Epithelial cell of proximal tubule (primary cell): ENCODE results near the gene SPINK4. TPM values are rescaled to one million over a fixed set of nuclear protein-coding genes. Genes with fewer than 3 reads are reported as not detected.
A peak's percentile ranks its signal among the peaks of the same experiment; 100 is the strongest.

Experiments
- DNase-seq: peaks from one replicate; pipeline ENCODE4 v3.0.0-alpha.2; 2011; ENCODE audit warnings: low read depth
- H3K4me3 ChIP-seq: 2 replicates; pipeline ENCODE4 v1.5.1; 2011; ENCODE audit warnings: low read depth, mild to moderate bottlenecking, low read length
- total RNA-seq: library from RNA; depleted of rRNA; stranded (reverse); fragments of >200 nt; gene quantifications from 2 replicates; pipeline ENCODE4 v1.2.3, GENCODE V29; 2015
- TF ChIP-seq, protein P1 (sequence below): conservative IDR thresholded peaks from 2 replicates; pipeline ENCODE4 v1.5.1; 2012; ENCODE audit warnings: low read depth, mild to moderate bottlenecking, low read length

Gene SPINK4
- total RNA-seq, 1 donor from 2014 or later: not detected

DNA sequence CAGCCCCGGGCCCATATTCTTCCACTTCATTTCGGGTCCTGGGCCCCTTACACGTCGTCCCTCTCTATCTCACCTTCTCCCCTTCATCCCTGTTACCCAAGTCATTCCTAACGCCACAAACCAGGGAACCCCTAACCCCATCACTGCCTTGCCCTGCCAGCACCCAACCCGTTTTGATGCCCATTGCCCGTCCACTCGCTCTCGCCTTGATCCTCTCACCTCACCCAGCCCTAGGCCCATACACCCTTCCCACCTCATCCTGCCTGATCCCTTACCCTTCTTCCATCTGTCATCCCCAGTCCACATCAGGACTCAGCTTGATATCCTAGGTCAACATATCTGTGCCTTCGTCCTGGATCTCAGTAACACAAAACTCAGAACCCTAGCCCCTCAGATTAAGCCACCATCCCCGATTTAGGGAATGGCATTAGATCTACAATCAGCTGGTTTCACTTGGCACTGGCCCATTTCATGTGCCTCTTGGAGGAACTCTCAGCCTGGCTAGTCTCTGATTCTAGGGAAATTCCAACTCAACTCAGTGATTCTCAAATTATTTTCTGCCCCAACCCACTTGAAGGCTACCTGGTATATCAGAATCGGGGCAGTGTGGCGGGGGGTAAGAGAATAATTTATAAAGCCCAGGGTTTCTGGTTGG, 25.4 kb downstream of the SPINK4 start:
- DNase-seq: no peak
- peak overlapping the region; percentile 96 for H3K4me3 ChIP-seq
- TF ChIP-seq, protein P1, sequence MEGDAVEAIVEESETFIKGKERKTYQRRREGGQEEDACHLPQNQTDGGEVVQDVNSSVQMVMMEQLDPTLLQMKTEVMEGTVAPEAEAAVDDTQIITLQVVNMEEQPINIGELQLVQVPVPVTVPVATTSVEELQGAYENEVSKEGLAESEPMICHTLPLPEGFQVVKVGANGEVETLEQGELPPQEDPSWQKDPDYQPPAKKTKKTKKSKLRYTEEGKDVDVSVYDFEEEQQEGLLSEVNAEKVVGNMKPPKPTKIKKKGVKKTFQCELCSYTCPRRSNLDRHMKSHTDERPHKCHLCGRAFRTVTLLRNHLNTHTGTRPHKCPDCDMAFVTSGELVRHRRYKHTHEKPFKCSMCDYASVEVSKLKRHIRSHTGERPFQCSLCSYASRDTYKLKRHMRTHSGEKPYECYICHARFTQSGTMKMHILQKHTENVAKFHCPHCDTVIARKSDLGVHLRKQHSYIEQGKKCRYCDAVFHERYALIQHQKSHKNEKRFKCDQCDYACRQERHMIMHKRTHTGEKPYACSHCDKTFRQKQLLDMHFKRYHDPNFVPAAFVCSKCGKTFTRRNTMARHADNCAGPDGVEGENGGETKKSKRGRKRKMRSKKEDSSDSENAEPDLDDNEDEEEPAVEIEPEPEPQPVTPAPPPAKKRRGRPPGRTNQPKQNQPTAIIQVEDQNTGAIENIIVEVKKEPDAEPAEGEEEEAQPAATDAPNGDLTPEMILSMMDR: no peak

DNA sequence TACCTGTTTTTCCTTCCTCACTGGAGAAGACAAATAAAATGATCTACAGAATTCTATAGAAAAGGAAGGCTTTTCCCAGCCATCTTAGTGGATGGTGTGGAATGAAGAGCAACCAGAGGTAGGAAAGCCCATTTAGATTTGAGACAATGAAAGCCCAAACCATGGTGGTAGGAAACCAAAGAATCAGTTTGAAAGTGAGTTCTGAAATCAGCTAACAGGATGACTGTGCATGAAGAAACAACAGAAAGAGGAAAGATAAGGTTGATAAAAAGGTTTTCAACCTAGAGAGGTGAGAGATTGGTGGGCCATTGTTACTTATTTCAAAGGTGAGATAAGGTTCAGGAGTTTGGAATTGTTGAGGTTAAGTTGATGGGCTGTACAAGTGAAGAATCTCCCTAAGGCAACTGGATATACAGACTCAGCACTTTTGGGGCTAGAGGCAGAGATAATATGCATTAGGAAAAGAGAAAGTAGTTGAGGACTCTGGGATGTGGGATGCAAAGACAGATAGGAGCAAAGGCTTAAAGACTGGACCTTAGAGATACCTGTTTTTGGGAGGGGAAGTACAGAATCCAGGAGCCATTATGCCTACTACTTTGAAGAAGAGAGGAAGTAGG, 27.3 kb downstream of the SPINK4 start:
- TF ChIP-seq, protein P1: no peak
- DNase-seq: no peak
- no peak overlapping the region for H3K4me3 ChIP-seq

- no peak for DNase-seq
- H3K4me3 ChIP-seq: no peak overlapping the region
- TF ChIP-seq, protein P1: no peak
These were observed 30.2 kb downstream of the SPINK4 start for GRCh38 chr9:33270146-33270545.

DNA sequence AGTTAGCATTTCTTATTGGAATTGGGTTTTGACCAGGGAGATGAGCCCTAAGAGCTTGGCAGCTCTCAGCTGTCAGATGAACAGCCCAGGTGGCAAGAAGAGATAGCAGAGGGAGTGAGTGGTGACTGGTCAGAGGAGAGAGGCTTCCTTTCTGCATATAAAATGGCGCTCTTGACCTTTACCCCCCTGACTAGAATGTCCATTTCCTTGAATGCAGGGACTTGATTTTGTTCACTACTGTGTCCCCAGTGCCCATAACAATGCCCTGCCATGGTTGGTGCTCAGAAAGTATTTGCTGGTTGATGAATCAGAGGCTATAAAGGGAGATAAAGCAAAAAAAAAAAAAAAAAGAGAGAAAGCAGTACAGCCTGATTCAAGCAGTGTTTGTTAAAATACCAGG, 32.1 kb downstream of the SPINK4 start:
- TF ChIP-seq, protein P1: no peak
- DNase-seq: peak; percentile 50
- H3K4me3 ChIP-seq: no peak overlapping the region

GRCh38 chr9:33273266-33273971, 33.5 kb downstream of the SPINK4 start:
- DNase-seq: no peak
- TF ChIP-seq, protein P1: no peak
- H3K4me3 ChIP-seq: no peak overlapping the region

DNA sequence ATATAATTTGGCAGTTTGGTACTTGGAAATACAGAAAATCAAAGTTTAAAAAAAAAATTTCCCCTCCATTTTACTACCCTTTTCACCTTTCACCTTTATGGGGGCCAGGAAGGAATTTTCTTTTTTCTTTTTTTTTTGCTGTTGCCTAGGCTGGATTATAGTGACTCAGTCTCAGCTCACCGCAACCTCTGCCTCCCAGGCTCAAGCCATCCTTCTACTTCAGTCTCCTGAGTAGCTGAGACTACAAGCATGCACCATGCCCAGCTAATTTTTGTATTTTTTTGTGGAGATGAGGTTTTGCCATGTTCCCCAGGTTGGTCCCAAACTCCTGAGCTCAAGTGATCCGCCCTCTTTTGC, 34.0 kb downstream of the SPINK4 start:
- DNase-seq: no peak
- TF ChIP-seq, protein P1: no peak
- no peak overlapping the region for H3K4me3 ChIP-seq
